ENCODE data around the gene ZNF180.
A peak's percentile ranks its signal among the peaks of the same experiment; 100 is the strongest.
"Not testable (repeated sequence)": the region's sequence is repeated elsewhere in the genome, so short reads cannot be mapped to it uniquely, and the experiment has no call there.

ZNF180 gene

GRCh38 chr19:44499962-44500949, at the start of gene ZNF180:
Gene ZNF180 (minus strand): TSS chr19:44500522. CDS start chr19:44497334, 3,188 bp downstream.
- peak; percentile 98 for DNase-seq

DNA sequence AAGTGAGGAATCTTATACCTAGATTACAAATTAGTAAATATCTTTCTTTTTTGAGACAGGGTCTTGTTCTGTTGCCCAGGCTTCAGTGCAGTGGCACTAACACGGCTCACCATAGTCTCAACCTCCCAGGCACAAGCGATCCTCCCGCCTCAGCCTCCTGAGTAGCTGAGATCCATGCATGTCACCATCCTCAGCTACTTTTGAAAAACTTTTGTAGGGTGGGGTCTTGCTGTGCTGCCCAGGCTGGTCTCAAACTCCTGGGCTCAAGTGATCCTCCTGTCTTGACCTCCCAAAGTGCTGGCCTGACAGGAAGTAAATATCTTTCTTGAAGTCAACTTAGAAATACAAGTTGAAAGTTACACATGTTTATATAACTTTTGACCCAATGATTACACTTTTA, 49.2 kb upstream of the ZNF180 start:
- no peak for DNase-seq

DNA sequence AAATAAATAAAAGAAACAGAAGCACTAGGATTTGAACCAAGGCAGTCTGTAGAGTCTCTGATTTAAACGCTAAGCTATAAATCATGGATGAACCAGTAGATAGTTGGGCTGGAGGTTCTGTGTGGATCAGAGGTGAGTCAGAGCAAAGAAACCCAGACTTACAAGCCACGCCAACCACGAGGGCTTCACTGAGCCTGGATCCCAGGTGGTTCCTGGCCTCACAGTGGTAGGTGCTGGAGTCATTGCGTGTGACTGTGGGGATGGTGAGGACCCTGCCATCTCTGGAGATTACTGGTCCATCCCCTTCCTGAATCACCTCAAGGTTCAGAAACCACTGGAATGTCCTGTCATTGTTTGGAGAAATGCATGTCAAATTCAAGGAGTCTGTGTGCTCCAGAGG, 48.4 kb upstream of the ZNF180 start:
- DNase-seq, result no peak

- DNase-seq, result no peak
These were observed 43.7 kb upstream of the ZNF180 start for GRCh38 chr19:44544031-44544430.

- no peak for DNase-seq
These were observed 42.3 kb upstream of the ZNF180 start for GRCh38 chr19:44542671-44543070.

GRCh38 chr19:44540736-44541135, 40.4 kb upstream of the ZNF180 start:
- DNase-seq, result no peak

GRCh38 chr19:44539991-44540390, 39.7 kb upstream of the ZNF180 start:
- DNase-seq, result no peak

GRCh38 chr19:44539236-44539826, 39.0 kb upstream of the ZNF180 start:
- no peak for DNase-seq

GRCh38 chr19:44535361-44535760, 35.0 kb upstream of the ZNF180 start:
- DNase-seq, result not testable (repeated sequence)

- DNase-seq, result no peak
These were observed 32.5 kb upstream of the ZNF180 start for GRCh38 chr19:44532819-44533218.

GRCh38 chr19:44530777-44531176, 30.5 kb upstream of the ZNF180 start:
- DNase-seq, result no peak

DNA sequence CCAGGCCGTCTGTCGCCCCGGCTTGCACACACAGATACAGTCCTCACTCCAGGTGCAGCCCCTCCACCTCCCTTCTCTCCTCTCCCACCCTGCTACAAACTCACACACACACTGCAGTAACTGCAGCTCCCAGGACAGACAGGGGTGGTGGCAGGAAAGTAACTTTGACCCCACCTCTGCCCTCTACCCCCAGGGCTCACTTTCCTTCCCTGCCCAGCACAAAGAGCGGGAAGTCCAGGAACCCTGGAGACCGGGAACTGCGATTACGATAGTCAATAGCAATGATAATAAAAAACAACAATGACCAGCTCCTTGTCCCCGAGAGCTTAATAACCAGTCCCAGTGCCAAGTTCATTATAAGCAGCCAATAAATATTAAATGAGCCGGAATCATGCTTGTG, 29.2 kb upstream of the ZNF180 start, which contains the start of gene CEACAM20:
Gene CEACAM20, minus strand, starts transcription at position 140 of the 400 bp plus-strand sequence. CDS start 166 bp downstream, outside the sequence.
- DNase-seq, result no peak

GRCh38 chr19:44527554-44527953, 27.2 kb upstream of the ZNF180 start:
- DNase-seq, result no peak

GRCh38 chr19:44525721-44526430, 25.6 kb upstream of the ZNF180 start:
- no peak for DNase-seq

GRCh38 chr19:44521370-44521769, 21.0 kb upstream of the ZNF180 start:
- DNase-seq, result no peak

- no peak for DNase-seq
These were observed 16.8 kb upstream of the ZNF180 start for GRCh38 chr19:44517146-44517545.

GRCh38 chr19:44515907-44516306, 15.6 kb upstream of the ZNF180 start:
- no peak for DNase-seq

- no peak for DNase-seq
These were observed 14.7 kb upstream of the ZNF180 start for GRCh38 chr19:44515031-44515430.

DNA sequence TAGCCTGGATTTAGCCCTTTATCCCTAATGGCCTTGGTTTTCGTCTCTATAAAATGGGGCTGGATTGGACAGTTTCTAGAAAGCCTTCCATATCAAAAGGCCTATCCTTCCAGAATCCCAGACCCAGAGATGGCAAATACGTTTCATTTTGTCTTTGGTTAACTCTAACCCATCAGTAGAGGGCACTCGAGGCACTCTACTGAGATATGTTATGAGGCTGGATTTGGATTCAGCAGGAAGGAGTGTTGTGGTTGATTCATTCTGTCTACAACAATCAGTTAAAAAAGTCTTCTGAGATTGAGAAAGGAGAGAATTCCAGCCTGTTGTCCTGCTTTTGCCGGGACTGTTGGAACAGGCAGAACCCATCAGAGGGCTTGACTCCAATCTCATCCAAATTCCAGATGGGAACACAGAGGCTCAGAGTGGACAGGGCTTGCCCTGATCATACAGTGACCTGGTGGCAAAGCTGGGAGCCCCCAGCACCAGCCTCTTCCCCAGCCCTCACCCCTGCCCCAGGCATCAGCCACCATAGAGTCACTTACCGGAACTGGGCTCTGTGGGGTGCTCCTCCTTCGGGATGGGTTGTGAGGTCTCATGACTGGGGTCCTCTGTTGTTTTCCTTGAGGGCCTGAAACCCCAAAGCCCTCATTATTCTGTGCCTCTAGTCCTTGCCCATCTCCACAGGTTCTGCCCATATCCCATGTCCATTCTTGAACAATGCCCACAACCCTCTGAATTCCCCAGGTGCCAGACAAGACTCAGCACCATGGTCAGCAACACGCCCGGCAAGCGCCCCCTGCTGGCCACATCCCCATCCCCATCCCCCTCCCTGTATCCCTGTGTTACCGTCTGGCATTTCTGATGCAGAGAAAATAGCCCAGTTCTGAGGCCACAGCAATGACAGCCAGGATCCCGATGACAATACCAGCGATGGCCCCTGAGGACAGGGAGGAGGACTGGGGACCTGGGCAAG, 12.3 kb upstream of the ZNF180 start:
- peak; percentile 69 for DNase-seq

- DNase-seq, result no peak
These were observed 9.2 kb upstream of the ZNF180 start for GRCh38 chr19:44509478-44509877.

DNA sequence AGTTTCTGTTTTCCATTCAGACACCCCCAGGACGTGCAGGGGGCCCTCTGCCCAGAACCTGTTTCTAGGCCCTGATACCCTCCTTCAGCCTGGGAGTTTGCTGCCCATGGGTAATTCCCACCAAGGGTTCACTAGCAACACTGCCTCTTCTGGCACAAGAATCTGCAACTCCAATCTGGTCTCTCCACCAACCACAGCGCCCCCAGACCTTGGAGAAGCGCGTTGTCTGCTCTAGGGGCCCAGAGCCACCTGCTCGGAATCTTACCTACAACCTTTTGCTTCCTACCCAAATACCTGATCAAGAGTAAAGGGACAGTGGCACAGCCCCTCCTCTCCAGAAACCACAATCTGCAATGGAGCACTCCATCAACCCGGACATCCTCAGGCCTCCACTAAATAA, 763 bp downstream of the ZNF180 start:
- no peak for DNase-seq

DNA sequence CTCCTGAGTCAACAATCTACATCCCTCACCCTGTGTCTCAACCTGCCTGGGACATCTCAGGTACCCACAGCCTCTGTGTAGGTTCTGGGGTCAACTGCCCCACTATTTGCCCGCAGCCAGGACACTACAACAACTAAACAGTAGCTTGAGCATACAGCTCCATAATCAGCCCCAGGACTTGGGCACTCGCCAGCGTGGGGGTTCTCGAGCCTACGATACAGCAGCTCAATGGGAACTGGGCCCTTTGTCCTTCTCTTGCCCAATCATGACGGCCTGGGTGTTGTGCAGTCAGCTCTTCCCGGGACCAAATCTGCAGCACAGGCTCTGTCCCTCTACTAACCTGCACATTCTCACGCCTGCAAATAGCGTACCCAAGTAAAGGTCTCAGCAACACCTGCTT, 1.3 kb downstream of the ZNF180 start:
- DNase-seq, result no peak
